Neural cell (in vitro differentiated cells): ENCODE results near the gene SYVN1. TPM values are rescaled to one million over a fixed set of nuclear protein-coding genes. Genes with fewer than 3 reads are reported as not detected.

ENCODE experiments used
- H2AFZ ChIP-seq: fragments of 200-600, 300-800 bp; sonication (generic), shearing (Covaris generic); 2 replicates; pipeline ENCODE4 v1.6.0; 2014; ENCODE audit warnings: low read depth, mild to moderate bottlenecking, antibody characterized with exemption, low read length, moderate library complexity
- H3F3A ChIP-seq: fragments of 200-600 bp; shearing (Covaris generic); 2 replicates; pipeline ENCODE4 v1.6.1; 2016; ENCODE audit warnings: mild to moderate bottlenecking, moderate library complexity, mixed read lengths, antibody characterized with exemption, low read length; ENCODE audit not compliant: insufficient read depth, poor library complexity, severe bottlenecking
- H3K27ac ChIP-seq: fragments of 200-600, 300-800 bp; sonication (generic), shearing (Covaris generic); 2 replicates; pipeline ENCODE4 v1.5.1; 2014; ENCODE audit warnings: mild to moderate bottlenecking, low read length, moderate library complexity
- H3K27me3 ChIP-seq: fragments of 300-800, 200-600 bp; sonication (generic), shearing (Covaris generic); 2 replicates; pipeline ENCODE4 v1.6.0; 2014; ENCODE audit warnings: mild to moderate bottlenecking, low read depth, low read length, moderate library complexity; ENCODE audit not compliant: insufficient read depth
- H3K36me3 ChIP-seq: fragments of 300-800, 200-600 bp; sonication (generic), shearing (Covaris generic); 2 replicates; pipeline ENCODE4 v1.5.1; 2014; ENCODE audit warnings: mild to moderate bottlenecking, antibody characterized with exemption, low read length, moderate library complexity; ENCODE audit not compliant: insufficient read depth
- H3K4me2 ChIP-seq: fragments of 300-800, 200-600 bp; sonication (generic), shearing (Covaris generic); 2 replicates; pipeline ENCODE4 v1.6.0; 2014; ENCODE audit warnings: mild to moderate bottlenecking, low read length
- H3K4me3 ChIP-seq: fragments of 300-800, 200-600 bp; sonication (generic), shearing (Covaris generic); 2 replicates; pipeline ENCODE4 v1.5.1; 2014; ENCODE audit warnings: mild to moderate bottlenecking, low read length, moderate library complexity
- H3K79me2 ChIP-seq: fragments of 200-600 bp; shearing (Covaris generic); replicated peaks from 2 replicates; pipeline ENCODE4 v1.6.0; 2014; ENCODE audit warnings: mild to moderate bottlenecking, low read length, moderate library complexity; ENCODE audit not compliant: insufficient read depth
- H3K9ac ChIP-seq: fragments of 300-800, 200-600 bp; sonication (generic), shearing (Covaris generic); 2 replicates; pipeline ENCODE4 v1.6.1; 2016; ENCODE audit warnings: mild to moderate bottlenecking, low read length, mixed read lengths
- H3K9me2 ChIP-seq: fragments of 200-600 bp; shearing (Covaris generic); 2 replicates; pipeline ENCODE4 v1.6.1; 2016; ENCODE audit warnings: mild to moderate bottlenecking, low read length, mixed read lengths; ENCODE audit not compliant: insufficient read depth
- H3K9me3 ChIP-seq: fragments of 200-600, 300-800 bp; sonication (generic), shearing (Covaris generic); 2 replicates; pipeline ENCODE4 v1.6.1; 2016; ENCODE audit warnings: mild to moderate bottlenecking, mixed run types, low read length, moderate library complexity, mixed read lengths
- H4K20me1 ChIP-seq: fragments of 200-600 bp; shearing (Covaris generic); 2 replicates; pipeline ENCODE4 v1.6.1; 2016; ENCODE audit warnings: mild to moderate bottlenecking, mixed run types; ENCODE audit not compliant: insufficient read depth
- EP300 ChIP-seq: fragments of 450-650 bp; conservative IDR thresholded peaks from 2 replicates; pipeline ENCODE4 v1.6.1; 2014; ENCODE audit warnings: antibody characterized with exemption, mild to moderate bottlenecking, moderate library complexity; ENCODE audit not compliant: poor library complexity, severe bottlenecking
- EZH2 ChIP-seq: fragments of 200-600, 300-800 bp; shearing (Covaris generic), sonication (generic); IDR thresholded peaks from 2 replicates; pipeline ENCODE4 v1.6.1; 2014; ENCODE audit warnings: antibody characterized with exemption, low read length, borderline replicate concordance, mild to moderate bottlenecking; ENCODE audit not compliant: insufficient read depth, poor library complexity, severe bottlenecking
- MXI1 ChIP-seq: fragments of 450-650 bp; conservative IDR thresholded peaks from 2 replicates; pipeline ENCODE4 v1.6.1; 2014; ENCODE audit warnings: antibody characterized with exemption, mild to moderate bottlenecking; ENCODE audit not compliant: poor library complexity, severe bottlenecking
- POLR2AphosphoS5 ChIP-seq: IDR thresholded peaks from 2 replicates; pipeline ENCODE4 v1.6.1; 2012
- RAD21 ChIP-seq: fragments of 450-650 bp; conservative IDR thresholded peaks from 2 replicates; pipeline ENCODE4 v1.6.1; 2014; ENCODE audit warnings: antibody characterized with exemption, mild to moderate bottlenecking, moderate library complexity
- SMC3 ChIP-seq: fragments of 450-650 bp; conservative IDR thresholded peaks from 2 replicates; pipeline ENCODE4 v1.6.1; 2014; ENCODE audit warnings: antibody characterized with exemption, mild to moderate bottlenecking, moderate library complexity; ENCODE audit not compliant: poor library complexity
- TAF1 ChIP-seq: IDR thresholded peaks from 2 replicates; pipeline ENCODE4 v1.6.1; 2012; ENCODE audit warnings: low read depth
- polyA plus RNA-seq: library from polyadenylated mRNA; depleted of rRNA; stranded (reverse); fragments of >200 nt; gene quantifications from 2 replicates; pipeline ENCODE4 v1.2.3, GENCODE V29; 2014
- TF ChIP-seq, protein P1 (sequence below): IDR thresholded peaks from 2 replicates; pipeline ENCODE4 v1.6.1; 2012; ENCODE audit warnings: borderline replicate concordance
- TF ChIP-seq, protein P2 (sequence below): fragments of 450-650 bp; IDR thresholded peaks from 2 replicates; pipeline ENCODE4 v1.5.1; 2014; ENCODE audit warnings: antibody characterized with exemption, mild to moderate bottlenecking, moderate library complexity; ENCODE audit not compliant: poor library complexity, severe bottlenecking

Gene SYVN1
- polyA plus RNA-seq, 1 donor from 2014 or later = 12.8 TPM

DNA sequence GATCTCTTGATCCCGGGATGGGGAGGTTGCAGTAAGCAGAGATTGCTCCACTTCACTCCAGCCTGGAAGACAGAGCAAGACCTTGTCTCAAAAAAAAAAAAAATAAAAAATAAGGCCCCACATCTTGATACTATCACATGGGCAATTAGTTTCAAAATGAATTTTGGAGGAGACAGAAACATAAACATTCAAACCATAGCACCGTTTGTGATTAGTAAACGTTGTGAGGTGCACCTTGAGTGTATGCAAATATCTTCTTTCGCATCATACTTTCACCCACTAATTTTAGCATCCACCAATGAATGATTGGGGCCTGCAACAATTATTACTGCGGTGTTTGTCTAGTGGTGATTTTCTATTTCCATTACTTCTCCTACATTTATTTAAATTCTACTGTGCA, 24.7 kb upstream of the SYVN1 start:
- no peaks in the 10 kb centered on the region for H3F3A ChIP-seq
- H3K9ac ChIP-seq = no peak overlapping the region
- H3K9me2 ChIP-seq = no peaks in the 10 kb centered on the region
- H3K27me3 ChIP-seq = no peaks in the 10 kb centered on the region
- H3K4me3 ChIP-seq = no peak overlapping the region
- no peaks in the 10 kb centered on the region for H3K9me3 ChIP-seq
- no peak for TF ChIP-seq TAF1
- no peak for TF ChIP-seq EZH2
- no peak for TF ChIP-seq RAD21
- TF ChIP-seq, protein P1, sequence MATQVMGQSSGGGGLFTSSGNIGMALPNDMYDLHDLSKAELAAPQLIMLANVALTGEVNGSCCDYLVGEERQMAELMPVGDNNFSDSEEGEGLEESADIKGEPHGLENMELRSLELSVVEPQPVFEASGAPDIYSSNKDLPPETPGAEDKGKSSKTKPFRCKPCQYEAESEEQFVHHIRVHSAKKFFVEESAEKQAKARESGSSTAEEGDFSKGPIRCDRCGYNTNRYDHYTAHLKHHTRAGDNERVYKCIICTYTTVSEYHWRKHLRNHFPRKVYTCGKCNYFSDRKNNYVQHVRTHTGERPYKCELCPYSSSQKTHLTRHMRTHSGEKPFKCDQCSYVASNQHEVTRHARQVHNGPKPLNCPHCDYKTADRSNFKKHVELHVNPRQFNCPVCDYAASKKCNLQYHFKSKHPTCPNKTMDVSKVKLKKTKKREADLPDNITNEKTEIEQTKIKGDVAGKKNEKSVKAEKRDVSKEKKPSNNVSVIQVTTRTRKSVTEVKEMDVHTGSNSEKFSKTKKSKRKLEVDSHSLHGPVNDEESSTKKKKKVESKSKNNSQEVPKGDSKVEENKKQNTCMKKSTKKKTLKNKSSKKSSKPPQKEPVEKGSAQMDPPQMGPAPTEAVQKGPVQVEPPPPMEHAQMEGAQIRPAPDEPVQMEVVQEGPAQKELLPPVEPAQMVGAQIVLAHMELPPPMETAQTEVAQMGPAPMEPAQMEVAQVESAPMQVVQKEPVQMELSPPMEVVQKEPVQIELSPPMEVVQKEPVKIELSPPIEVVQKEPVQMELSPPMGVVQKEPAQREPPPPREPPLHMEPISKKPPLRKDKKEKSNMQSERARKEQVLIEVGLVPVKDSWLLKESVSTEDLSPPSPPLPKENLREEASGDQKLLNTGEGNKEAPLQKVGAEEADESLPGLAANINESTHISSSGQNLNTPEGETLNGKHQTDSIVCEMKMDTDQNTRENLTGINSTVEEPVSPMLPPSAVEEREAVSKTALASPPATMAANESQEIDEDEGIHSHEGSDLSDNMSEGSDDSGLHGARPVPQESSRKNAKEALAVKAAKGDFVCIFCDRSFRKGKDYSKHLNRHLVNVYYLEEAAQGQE = no peak
- TF ChIP-seq SMC3 = no peak
- no peak for TF ChIP-seq POLR2AphosphoS5
- TF ChIP-seq, protein P2, sequence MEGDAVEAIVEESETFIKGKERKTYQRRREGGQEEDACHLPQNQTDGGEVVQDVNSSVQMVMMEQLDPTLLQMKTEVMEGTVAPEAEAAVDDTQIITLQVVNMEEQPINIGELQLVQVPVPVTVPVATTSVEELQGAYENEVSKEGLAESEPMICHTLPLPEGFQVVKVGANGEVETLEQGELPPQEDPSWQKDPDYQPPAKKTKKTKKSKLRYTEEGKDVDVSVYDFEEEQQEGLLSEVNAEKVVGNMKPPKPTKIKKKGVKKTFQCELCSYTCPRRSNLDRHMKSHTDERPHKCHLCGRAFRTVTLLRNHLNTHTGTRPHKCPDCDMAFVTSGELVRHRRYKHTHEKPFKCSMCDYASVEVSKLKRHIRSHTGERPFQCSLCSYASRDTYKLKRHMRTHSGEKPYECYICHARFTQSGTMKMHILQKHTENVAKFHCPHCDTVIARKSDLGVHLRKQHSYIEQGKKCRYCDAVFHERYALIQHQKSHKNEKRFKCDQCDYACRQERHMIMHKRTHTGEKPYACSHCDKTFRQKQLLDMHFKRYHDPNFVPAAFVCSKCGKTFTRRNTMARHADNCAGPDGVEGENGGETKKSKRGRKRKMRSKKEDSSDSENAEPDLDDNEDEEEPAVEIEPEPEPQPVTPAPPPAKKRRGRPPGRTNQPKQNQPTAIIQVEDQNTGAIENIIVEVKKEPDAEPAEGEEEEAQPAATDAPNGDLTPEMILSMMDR = no peak
- TF ChIP-seq MXI1 = no peak
- no peak for TF ChIP-seq EP300
- H3K4me2 ChIP-seq = no peak overlapping the region
- no peaks in the 10 kb centered on the region for H3K79me2 ChIP-seq
- no peak overlapping the region for H3K27ac ChIP-seq
- no peak overlapping the region for H2AFZ ChIP-seq
- H3K36me3 ChIP-seq = no peaks in the 10 kb centered on the region
- H4K20me1 ChIP-seq = no peaks in the 10 kb centered on the region

DNA sequence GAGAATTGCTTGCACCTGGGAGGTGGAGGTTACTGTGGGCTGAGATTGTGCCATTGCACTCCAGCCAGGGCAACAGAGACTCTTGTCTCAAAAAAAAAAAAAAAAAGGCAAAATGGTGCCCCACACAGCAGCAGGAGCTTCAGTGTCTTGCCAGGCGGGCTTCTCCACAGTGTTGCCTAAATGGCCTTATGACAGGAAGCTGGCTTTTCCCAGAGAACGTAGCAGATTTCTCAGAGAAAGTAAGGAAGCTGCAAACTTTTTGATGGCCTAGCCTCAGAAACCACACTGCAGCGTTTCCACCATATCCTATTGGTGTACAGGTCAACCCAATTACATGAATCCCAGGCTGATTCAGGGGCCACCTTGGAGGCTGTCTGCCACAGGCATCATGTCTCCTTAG, 23.0 kb upstream of the SYVN1 start:
- H3K27me3 ChIP-seq = no peaks in the 10 kb centered on the region
- H3K9me2 ChIP-seq = no peaks in the 10 kb centered on the region
- H3K4me2 ChIP-seq = no peak overlapping the region
- H3K9ac ChIP-seq = no peak overlapping the region
- H3K36me3 ChIP-seq = no peaks in the 10 kb centered on the region
- no peaks in the 10 kb centered on the region for H3F3A ChIP-seq
- TF ChIP-seq MXI1 (no peak), RAD21 (no peak), POLR2AphosphoS5 (no peak), EP300 (no peak), EZH2 (no peak), SMC3 (no peak), TAF1 (no peak)
- TF ChIP-seq, protein P1 = no peak
- TF ChIP-seq, protein P2 = no peak
- no peak overlapping the region for H3K4me3 ChIP-seq
- H2AFZ ChIP-seq = no peak overlapping the region
- no peaks in the 10 kb centered on the region for H3K79me2 ChIP-seq
- H3K27ac ChIP-seq = no peak overlapping the region
- no peaks in the 10 kb centered on the region for H3K9me3 ChIP-seq
- no peaks in the 10 kb centered on the region for H4K20me1 ChIP-seq
